Measurements from ENCODE around the gene BMPR1A. TPM values are rescaled to one million over a fixed set of nuclear protein-coding genes. Genes with fewer than 3 reads are reported as not detected.

BMPR1A gene
- total and polyA plus RNA-seq, 12 donors, result 4.4 to 55.9 (median 27.0) TPM

GRCh38 chr10:86914734-86915133, 158.3 kb downstream of the BMPR1A start:
- DNase-seq, result no peak
- Histone ChIP-seq H3K27ac (no peak overlapping the region), H3K9me3 (replicated peaks in 1 of 3) (no peaks in the 10 kb centered on the region), H3K4me1 (replicated peaks in 1 of 2) (no peaks in the 10 kb centered on the region), H3K36me3 (replicated peaks in 1 of 2) (peaks cover 7 to 18% of the 10 kb centered on the region in 2 donors), H3K4me3 (no peak overlapping the region), H3K27me3 (no peaks in the 10 kb centered on the region)
- intact Hi-C loops (cut with DNase I), result no loop called here
- 93 to 100% (median 96%) methylated on average over 1 of the region's 1 CpG for WGBS, 4 donors
- TF ChIP-seq POLR2A (IDR thresholded peaks at IDR 0.05) (no peak), CTCF (IDR thresholded peaks at IDR 0.05) (no peak)

GRCh38 chr10:86918022-86918471, 161.6 kb downstream of the BMPR1A start:
- intact Hi-C loops (cut with DNase I), result no loop called here
- Histone ChIP-seq H3K4me1 (replicated peaks in 1 of 2) (no peaks in the 10 kb centered on the region), H3K9me3 (replicated peaks in 1 of 3) (no peaks in the 10 kb centered on the region), H3K27me3 (no peaks in the 10 kb centered on the region), H3K36me3 (replicated peaks in 1 of 2) (peaks cover 7 to 34% of the 10 kb centered on the region in 2 donors), H3K27ac (peak overlapping the region in 1 of 5 donors; percentile 20), H3K4me3 (no peak overlapping the region)
- TF ChIP-seq CTCF (IDR thresholded peaks at IDR 0.05) (no peak), POLR2A (IDR thresholded peaks at IDR 0.05) (no peak)
- no peak for DNase-seq
- WGBS, 4 donors, result 55 to 66% (median 63%) methylated on average over 5 of the region's 5 CpGs

- Histone ChIP-seq H3K27me3 (no peaks in the 10 kb centered on the region), H3K36me3 (replicated peaks in 1 of 2) (peaks cover 0 to 30% of the 10 kb centered on the region in 2 donors), H3K27ac (no peak overlapping the region), H3K9me3 (replicated peaks in 1 of 3) (no peaks in the 10 kb centered on the region), H3K4me1 (replicated peaks in 1 of 2) (no peaks in the 10 kb centered on the region), H3K4me3 (no peak overlapping the region)
- peak in 2 of 7 donors; percentile 21 to 36 for DNase-seq
- TF ChIP-seq POLR2A (IDR thresholded peaks at IDR 0.05), result no peak
- TF ChIP-seq CTCF (IDR thresholded peaks at IDR 0.05), result no peak
- 63 to 72% (median 69%) methylated on average over 9 of the region's 9 CpGs for WGBS, 4 donors
- intact Hi-C loops (cut with DNase I), result no loop called here
These were observed 166.1 kb downstream of the BMPR1A start for GRCh38 chr10:86922553-86922961.

GRCh38 chr10:86929468-86930380, 173.3 kb downstream of the BMPR1A start:
- no peak for TF ChIP-seq POLR2A (IDR thresholded peaks at IDR 0.05)
- no peak for TF ChIP-seq CTCF (IDR thresholded peaks at IDR 0.05)
- DNase-seq, result no peak
- Histone ChIP-seq H3K4me3 (no peak overlapping the region), H3K27ac (no peak overlapping the region), H3K4me1 (replicated peaks in 1 of 2) (no peaks in the 10 kb centered on the region), H3K36me3 (replicated peaks in 1 of 2) (peaks cover 0 to 15% of the 10 kb centered on the region in 2 donors), H3K9me3 (replicated peaks in 1 of 3) (no peaks in the 10 kb centered on the region), H3K27me3 (no peaks in the 10 kb centered on the region)
- intact Hi-C loops (cut with DNase I), result no loop called here
- WGBS, 4 donors, result 87 to 94% (median 93%) methylated on average over 15 of the region's 15 CpGs
